HepG2 (cell line): ENCODE measurements around the gene GRK5. TPM values are rescaled to one million over a fixed set of nuclear protein-coding genes. Genes with fewer than 3 reads are reported as not detected.

Experiments
- FOXA1 ChIP-seq, 2 experiments: fragments of 450-650 bp in 1 of 2; sonication (generic) in 1 of 2; formaldehyde crosslinking in 1 of 2; IDR thresholded peaks; 2 replicates each; pipeline versions ENCODE4 v1.4.0 to v1.6.1; 2016 to 2020; ENCODE audit warnings: missing genetic modification reagents in 1 of 2
- GMEB2 ChIP-seq: IDR thresholded peaks from 2 replicates; pipeline ENCODE4 v1.6.1; 2016; ENCODE audit warnings: missing biosample characterization, missing genetic modification reagents, low read depth
- HIC2 ChIP-seq: sonication (generic); formaldehyde crosslinking; IDR thresholded peaks from 2 replicates; pipeline ENCODE4 v1.9.0; 2022; ENCODE audit warnings: low read depth, missing genetic modification reagents
- HNF4A ChIP-seq: sonication (generic); formaldehyde crosslinking; IDR thresholded peaks from 2 replicates; pipeline ENCODE4 v1.4.0; 2020; ENCODE audit warnings: missing genetic modification reagents
- PCBP2 ChIP-seq: fragments of 200-400 bp; formaldehyde crosslinking; optimal IDR thresholded peaks from 2 replicates; pipeline ENCODE3; 2018; ENCODE audit warnings: low read length, low read depth; ENCODE audit not compliant: poor library complexity, severe bottlenecking
- POLR2AphosphoS5 ChIP-seq: IDR thresholded peaks from 2 replicates; pipeline ENCODE4 v1.6.1; 2012; ENCODE audit warnings: low read depth, low read length
- RNF219 ChIP-seq: sonication (generic); formaldehyde crosslinking; IDR thresholded peaks from 2 replicates; pipeline ENCODE4 v1.5.0; 2020; ENCODE audit warnings: mild to moderate bottlenecking, missing genetic modification reagents
- TEAD3 ChIP-seq: optimal IDR thresholded peaks from 2 replicates; pipeline ENCODE3; 2016; ENCODE audit warnings: borderline replicate concordance
- THAP11 ChIP-seq: IDR thresholded peaks from 2 replicates; pipeline ENCODE4 v1.6.1; 2016; ENCODE audit warnings: missing biosample characterization, missing genetic modification reagents
- ZBTB1 ChIP-seq: sonication (generic); formaldehyde crosslinking; IDR thresholded peaks from 2 replicates; pipeline ENCODE4 v1.4.0; 2020; ENCODE audit warnings: missing genetic modification reagents, borderline replicate concordance
- ZBTB14 ChIP-seq: sonication (generic); formaldehyde crosslinking; IDR thresholded peaks from 2 replicates; pipeline ENCODE4 v1.4.0; 2020; ENCODE audit warnings: missing genetic modification reagents
- ZMYM4 ChIP-seq: sonication (generic); formaldehyde crosslinking; IDR thresholded peaks from 2 replicates; pipeline ENCODE4 v1.8.1; 2023; ENCODE audit warnings: mild to moderate bottlenecking, missing genetic modification reagents
- ZNF333 ChIP-seq: sonication (generic); formaldehyde crosslinking; IDR thresholded peaks from 2 replicates; pipeline ENCODE4 v1.4.0; 2020; ENCODE audit warnings: mild to moderate bottlenecking, missing genetic modification reagents, borderline replicate concordance
- ZNF34 ChIP-seq: sonication (generic); formaldehyde crosslinking; IDR thresholded peaks from 2 replicates; pipeline ENCODE4 v1.4.0; 2020; ENCODE audit warnings: mild to moderate bottlenecking, missing genetic modification reagents, borderline replicate concordance
- ZNF354B ChIP-seq: sonication (generic); formaldehyde crosslinking; IDR thresholded peaks from 2 replicates; pipeline ENCODE4 v1.8.0; 2022; ENCODE audit warnings: mild to moderate bottlenecking, missing genetic modification reagents
- ZNF687 ChIP-seq: sonication (generic); formaldehyde crosslinking; IDR thresholded peaks from 2 replicates; pipeline ENCODE4 v1.5.1; 2020; ENCODE audit warnings: mild to moderate bottlenecking, missing genetic modification reagents, moderate library complexity
- ZNF761 ChIP-seq: sonication (generic); formaldehyde crosslinking; conservative IDR thresholded peaks from 2 replicates; pipeline ENCODE4 v1.4.0; 2020; ENCODE audit warnings: mild to moderate bottlenecking, missing genetic modification reagents
- ZSCAN5A ChIP-seq: sonication (generic); formaldehyde crosslinking; IDR thresholded peaks from 2 replicates; pipeline ENCODE4 v1.8.0; 2022; ENCODE audit warnings: mild to moderate bottlenecking, missing genetic modification reagents, borderline replicate concordance
- polyA plus RNA-seq, 8 experiments: library from polyadenylated mRNA; depleted of rRNA in 3 of 8; stranded (reverse) in 7 of 8; unstranded in 1 of 8; fragments of >200 nt; fragmentation: Illumina TruSeq in 4 of 8; extraction: Trizol in 4 of 8; gene quantifications; 2 replicates each; pipeline versions ENCODE4 v1.2.1 to v1.2.3, GENCODE V29; 2011 to 2016; ENCODE audit warnings: low read depth in 4 of 8, missing spikeins in 1 of 8, mixed read lengths in 1 of 8; ENCODE audit not compliant: insufficient read depth in 1 of 8
- total RNA-seq, 5 experiments: library from RNA; depleted of rRNA; stranded (reverse); fragments of >200 nt; fragmentation: Illumina TruSeq; extraction: Trizol; gene quantifications; 2 replicates each; pipeline ENCODE4 v1.2.3, GENCODE V29; 2016; ENCODE audit warnings: low read depth in 1 of 5

GRK5 gene
- total and polyA plus RNA-seq, 2 of the 13 experiments (the other 11 are each of a cell fraction or from before 2014, with no cell fraction given): 10.4 to 12.6 TPM

GRCh38 chr10:119207366-119207666 is at the start of gene GRK5 (continued):
- TF ChIP-seq GMEB2 (CRISPR knock-in tag): no peak
- TF ChIP-seq ZBTB14 (CRISPR knock-in tag): peak; percentile 77
- TF ChIP-seq ZNF333: no peak
- no peak for TF ChIP-seq HNF4A (CRISPR knock-in tag)
- no peak for TF ChIP-seq RNF219
- no peak for TF ChIP-seq ZNF761 (CRISPR knock-in tag)
- no peak for TF ChIP-seq ZNF354B
- TF ChIP-seq ZNF687 (CRISPR knock-in tag): peak; percentile 1; the same call in 1 of the 2 replicates
- TF ChIP-seq PCBP2: no peak
- no peak for TF ChIP-seq HIC2 (CRISPR knock-in tag)
- TF ChIP-seq TEAD3 (CRISPR knock-in tag): peak; percentile 8
- peak; percentile 92 for TF ChIP-seq THAP11 (CRISPR knock-in tag)
- no peak for TF ChIP-seq ZMYM4 (CRISPR knock-in tag)
- TF ChIP-seq ZSCAN5A: no peak
- TF ChIP-seq POLR2AphosphoS5: peak; percentile 62; the same call in 1 of the 2 replicates
- TF ChIP-seq ZNF34 (CRISPR knock-in tag): no peak
- TF ChIP-seq FOXA1 (IDR thresholded peaks at IDR 0.05): no peak
- no peak for TF ChIP-seq FOXA1 (CRISPR knock-in tag; IDR thresholded peaks at IDR 0.05)
- TF ChIP-seq ZBTB1 (CRISPR knock-in tag): no peak
